COLO668 (cell line): ENCODE results near the gene TBXAS1.
A peak's percentile ranks its signal among the peaks of the same experiment; 100 is the strongest.

Experiments used
- DNase-seq: peaks from one replicate; lab custom pipeline; 2025; ENCODE audit not compliant: unreplicated experiment; lab: John Stamatoyannopoulos, UW

TBXAS1 gene

DNA sequence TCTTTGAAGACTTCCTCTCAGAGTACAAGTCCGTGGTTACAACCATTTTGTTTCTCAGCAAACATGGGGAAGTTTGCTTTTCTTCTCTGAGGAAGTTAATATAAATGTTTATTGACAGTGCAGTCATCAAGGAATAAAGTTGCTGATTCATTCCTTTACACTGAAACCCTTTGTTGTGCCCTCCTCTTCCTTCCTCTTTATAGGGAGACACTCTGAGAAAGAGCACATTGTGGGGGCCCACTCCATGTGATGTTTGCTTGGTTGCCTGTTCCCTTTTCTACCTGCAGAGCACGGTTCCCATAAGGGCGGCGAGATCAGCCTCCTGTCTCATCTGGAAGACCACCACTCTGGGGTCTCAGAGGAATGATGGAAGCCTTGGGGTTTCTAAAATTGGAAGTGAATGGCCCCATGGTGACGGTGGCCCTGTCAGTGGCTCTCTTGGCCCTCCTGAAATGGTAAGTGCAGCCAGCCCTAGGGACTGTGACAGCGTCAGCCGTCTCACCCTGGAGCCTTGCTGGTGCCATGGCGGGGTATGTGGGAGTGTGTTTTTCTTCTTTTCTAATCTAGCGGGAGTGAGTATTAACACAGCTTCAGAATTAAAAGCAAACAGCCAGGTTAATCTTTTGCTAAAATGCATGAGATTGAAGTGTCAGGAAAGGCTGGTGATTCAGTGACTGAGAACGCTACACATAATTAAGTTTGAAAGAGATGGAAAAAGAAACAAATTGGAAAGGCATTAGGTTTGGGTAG, at the start of gene TBXAS1:
Gene TBXAS1, plus strand, starts transcription at position 240 of the 750 bp plus-strand sequence. Its CDS starts 127 bp downstream, at position 367.
- peak; percentile 5 for DNase-seq

DNA sequence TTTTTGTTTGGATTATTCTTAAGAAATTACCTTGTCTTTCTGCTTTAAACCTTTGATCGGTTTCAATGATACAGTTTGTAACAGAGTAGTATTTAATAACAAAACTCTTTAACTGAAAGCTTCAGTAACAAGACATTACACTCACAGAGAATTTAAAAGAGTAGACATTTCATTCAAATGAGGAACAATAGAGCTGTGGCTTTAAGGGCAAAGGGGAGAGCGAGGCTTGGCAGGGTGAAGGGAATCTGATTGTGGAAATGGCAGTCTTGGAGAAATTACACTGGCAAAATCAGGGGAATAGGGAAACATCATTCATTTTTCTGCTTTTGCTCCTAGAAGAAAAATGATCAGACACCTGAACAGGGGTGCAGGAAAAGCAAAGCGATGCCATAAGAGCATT, 46.1 kb upstream of the TBXAS1 start:
- DNase-seq: no peak

DNA sequence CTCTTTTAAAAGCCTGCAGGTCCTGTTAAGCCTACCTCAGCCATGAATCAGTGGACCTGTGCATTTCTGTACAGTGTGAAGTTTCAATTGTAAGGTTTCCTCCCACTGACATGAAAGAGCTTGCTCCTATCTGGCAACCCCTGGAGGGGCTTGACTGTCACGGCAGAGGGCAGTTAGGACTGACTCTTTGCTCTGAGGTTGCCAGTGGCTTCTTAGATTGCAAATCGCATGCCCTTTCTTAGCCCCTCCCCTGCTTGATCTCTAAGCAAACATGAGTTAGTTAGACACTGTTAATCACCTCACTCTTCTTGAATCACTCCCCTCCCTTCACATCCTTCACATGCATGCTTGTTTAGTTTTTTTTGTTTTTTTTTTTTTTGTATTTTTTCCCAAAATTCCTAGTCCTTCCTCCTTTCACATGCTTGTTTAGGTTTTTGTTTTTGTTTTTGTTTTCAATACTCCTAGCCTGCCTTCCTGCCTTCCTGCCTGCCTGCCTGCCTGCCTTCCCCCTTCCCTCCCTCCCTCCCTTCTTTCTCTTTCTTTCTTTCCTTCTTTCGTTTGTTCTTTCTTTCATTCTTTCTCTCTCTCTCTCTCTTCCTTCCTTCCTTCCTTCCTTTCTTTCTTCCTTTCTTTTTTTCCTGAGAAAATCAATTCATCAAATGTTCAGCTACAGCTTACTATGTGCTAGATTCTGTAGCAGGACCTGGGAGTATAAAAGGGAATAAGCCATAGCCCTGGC, 45.2 kb upstream of the TBXAS1 start:
- DNase-seq: no peak

DNA sequence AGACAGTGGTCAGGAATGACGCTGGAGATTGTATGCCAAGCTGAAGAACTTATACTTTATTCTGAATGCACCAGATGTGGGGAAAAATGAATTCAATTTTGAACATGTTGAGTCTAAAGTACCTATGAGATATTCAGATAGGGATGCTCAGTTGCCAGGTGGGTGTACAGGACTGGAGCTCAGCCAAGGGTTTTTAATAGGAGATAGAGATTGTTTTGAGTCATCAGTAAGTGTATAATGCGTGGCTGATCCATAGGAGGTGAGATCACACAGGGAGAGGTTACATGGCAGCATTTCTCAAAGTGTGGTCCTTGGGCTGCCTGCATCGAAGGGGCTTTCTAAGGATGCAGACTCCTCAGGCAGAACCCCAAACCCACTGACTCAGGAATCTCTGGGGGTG, 44.4 kb upstream of the TBXAS1 start:
- DNase-seq: no peak

DNA sequence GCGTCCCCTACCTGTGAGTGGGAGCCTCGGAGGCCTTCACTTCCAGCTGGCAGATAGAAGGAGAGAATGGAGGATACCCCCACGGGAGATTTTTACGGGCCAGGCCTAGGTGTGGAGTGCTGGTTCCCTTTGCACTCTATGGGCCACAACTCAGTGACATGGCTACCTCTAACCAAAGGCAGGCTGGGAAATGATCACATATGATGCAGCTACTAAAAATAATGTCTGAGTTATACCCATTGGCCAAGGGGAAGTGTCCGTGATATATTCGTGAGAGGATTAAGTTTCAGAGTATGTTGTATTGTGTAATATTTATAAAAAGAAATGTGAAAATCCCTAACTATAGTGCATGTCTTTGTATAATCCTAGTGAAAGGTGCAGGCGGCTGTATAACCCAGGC, 37.7 kb upstream of the TBXAS1 start:
- no peak for DNase-seq

DNA sequence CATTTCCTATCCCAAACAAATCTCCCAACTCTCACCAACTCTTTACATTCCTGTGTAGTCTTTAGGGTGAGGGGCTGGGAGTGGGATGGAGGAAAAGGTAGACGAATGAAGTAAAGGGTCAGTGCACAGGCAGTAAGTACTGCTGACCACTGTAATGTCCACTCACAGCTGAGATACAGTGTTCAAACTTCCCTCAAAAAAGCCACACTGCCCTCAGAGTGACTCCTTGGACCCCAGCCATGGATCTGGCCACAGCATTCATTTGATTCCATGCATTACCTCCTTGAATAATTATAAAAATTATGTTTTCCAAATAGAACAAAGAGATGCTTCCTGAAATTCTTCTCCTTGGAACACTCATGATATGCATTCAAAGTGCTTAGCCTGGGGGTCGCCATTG, 31.5 kb upstream of the TBXAS1 start:
- no peak for DNase-seq

DNA sequence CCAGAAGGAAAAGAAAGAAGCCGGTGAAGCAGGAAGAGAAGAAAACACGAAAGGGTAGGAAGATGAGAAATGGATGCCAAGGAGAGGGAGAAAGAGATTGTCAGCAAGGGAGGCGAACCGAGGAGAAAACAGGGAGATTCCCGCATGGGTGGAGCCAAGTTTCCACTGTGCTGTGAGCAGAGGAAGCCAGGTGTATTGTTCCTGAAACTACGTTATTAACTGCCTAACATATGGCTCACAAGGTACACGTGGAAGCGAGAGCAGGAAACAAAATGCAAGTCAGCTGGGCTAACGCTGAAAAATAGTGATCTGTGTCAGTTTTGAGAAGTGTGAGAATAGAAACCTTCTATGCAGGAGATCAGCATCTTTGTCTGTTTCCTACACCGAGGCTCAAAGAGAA, 30.8 kb upstream of the TBXAS1 start:
- DNase-seq: no peak

DNA sequence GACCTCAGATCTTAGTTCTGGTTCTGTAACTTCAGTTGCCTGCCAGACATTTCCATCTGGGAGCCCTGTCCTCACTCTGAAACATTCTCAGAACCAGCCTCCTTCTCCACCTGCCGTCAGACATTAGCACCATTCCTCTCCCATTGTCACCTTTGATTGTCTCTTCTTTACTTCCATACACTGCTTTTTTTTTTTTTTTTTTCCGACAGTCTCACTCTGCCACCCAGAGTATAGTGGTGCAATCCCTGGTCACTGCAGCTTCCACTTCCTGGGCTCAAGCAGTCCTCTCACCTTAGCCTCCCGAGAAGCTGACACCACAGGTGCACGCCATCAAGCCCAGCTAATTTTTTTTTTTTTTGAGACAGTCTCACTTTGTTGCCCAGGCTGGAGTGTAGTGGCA, 30.2 kb upstream of the TBXAS1 start:
- no peak for DNase-seq

DNA sequence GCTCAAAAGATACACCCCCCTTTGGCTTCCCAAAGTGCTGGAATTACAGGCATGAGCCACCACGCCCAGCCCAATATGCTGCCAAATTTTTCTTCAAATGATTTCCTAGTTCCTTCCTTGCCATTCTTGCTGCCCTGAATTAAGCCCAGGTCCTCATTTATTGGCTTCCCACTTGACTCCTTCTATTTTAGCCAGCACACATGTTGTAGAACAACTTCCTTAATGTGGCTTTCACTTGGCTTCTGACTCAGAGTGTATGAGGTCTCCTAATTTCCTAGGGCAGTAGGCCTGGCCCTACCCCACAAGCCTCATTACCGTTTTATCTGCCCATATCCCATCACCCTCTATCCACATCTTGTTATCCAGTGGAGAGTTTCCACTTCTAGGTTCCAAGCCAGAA, 29.5 kb upstream of the TBXAS1 start:
- no peak for DNase-seq

DNA sequence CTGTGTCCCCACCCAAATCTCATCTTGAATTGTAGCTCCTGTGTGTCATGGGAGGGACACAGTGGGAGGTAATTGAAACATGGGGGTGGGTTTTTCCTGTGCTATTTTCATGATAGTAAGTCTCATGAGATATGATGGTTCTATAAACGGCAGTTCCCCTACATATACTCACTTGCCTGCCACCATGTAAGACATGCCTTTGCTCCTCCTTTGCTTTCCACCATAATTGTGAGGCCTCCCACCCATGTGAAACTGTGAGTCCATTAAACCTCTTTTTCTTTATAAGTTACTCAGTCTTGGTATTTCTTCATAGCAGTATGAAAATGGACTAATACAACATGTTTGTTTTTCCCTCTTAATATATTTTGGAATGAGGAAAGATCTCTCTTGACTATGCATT, 24.5 kb upstream of the TBXAS1 start:
- DNase-seq: no peak

DNA sequence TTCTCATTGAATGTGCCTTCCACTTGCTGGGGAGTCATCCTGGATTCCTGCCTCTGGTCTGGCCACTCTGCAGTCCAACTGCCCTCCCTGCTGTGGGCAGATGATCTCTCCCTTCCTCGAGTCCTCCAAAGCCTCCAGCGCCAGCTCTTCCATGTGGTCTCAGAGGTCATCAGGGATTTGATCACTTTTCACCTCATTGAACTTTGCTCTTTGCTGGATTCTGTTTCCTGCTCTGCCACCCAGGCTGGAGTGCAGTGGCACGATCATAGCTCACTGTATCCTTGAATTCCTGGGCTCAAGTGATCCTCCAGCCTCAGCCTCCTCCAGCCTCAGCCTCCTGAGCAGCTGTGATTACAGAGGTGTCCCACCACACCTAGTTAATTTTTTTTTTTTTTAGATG, 22.1 kb upstream of the TBXAS1 start:
- no peak for DNase-seq

DNA sequence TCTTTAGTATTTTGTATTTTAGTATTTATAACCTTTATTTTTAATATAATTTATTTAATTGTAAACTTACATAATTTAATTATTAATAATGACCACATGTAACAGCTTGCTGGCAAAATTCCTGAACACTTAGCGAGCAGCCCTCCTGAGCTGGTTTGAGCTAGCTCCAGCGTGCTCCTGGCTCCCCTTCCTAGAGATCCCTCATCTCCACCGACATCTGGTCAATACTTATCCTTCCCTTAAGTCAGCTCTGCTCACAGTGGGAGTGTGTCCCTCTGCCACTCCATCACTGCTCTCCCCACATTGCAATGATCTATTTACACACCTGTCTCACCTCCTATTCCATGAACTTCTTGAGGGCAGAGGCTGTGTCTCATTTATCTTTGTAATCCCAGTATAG, 20.6 kb upstream of the TBXAS1 start:
- DNase-seq: peak; percentile 12

DNA sequence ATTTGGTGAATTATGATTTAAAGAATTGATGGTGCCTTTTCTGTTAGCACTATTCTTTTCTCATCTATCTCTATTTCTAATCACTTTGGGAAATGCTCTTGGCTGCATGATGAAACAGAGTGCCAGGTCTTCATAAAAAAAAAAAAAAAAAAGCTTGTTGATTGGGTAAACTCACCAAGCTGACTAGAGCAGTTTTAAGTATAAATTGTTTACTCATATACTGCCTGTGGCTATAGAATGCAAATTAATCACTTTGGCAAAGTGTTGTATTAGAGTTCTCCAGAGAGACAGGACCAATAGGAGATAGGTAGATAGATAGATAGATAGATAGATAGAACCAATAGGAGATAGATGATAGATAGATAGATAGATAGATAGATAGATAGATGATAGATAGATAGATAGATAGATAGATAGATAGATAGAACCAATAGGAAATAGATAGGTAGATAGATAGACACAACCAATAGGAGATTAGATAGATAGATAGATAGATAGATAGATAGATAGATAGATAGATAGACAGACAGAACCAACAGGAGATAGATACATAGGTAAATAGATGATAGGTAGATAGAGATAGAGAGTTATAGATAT, 20.1 kb upstream of the TBXAS1 start:
- DNase-seq: no peak

DNA sequence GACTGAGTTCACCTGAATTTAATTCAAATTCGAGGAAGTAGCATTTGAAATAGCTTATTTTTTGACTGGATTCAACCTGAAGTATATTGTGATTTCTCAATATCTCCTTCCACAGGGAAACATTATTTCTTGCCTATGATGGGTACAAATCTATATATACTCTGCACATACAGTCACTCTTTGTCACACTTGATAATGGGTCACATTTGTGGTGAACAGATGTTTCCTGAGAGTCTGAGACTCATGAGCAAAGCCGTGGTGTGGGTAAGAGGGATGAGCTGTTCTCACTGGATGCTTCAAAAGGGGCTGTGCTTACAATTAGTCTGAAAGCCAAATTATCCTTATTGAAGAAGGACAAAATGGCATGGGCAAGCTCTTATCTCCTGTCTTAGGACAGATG, 18.0 kb upstream of the TBXAS1 start:
- no peak for DNase-seq

DNA sequence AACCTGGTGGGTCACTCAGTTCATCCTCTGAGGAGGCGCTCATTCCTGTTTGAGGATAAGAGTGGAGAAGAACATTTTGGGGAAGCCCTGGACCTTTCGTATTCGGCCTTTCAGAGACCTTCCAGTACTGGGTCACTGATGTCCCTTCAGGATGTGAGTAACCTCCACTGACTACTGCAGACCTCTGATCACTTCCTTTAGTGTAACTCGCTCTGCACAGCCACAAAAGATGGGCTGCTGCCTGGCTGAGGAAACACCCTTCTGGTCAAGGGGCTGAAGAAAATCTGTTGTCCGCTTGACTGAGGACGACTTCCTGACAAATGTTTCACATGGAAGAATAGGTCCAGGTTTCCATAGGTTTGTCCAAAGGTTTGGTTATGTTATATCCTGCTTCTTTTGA, 15.9 kb upstream of the TBXAS1 start:
- DNase-seq: no peak

DNA sequence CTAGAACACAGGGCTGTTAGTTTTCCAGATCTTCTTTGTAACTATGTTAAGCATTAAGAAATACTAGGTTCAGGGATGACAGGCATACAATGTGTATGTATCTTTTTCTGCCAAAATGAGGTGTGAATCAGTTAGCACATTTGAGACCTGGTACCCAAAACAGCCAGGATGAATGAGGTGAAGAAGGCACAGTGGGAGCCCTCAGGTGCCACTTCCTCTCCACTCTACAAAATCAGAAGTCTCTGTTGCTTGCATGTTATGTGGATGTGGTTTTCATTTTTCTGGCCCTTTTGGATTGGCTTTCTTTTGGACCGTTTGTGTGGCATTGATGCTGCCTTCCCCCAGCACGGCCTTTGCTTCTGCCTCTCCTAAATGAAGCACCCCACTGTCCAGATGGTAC, 15.4 kb upstream of the TBXAS1 start:
- no peak for DNase-seq

DNA sequence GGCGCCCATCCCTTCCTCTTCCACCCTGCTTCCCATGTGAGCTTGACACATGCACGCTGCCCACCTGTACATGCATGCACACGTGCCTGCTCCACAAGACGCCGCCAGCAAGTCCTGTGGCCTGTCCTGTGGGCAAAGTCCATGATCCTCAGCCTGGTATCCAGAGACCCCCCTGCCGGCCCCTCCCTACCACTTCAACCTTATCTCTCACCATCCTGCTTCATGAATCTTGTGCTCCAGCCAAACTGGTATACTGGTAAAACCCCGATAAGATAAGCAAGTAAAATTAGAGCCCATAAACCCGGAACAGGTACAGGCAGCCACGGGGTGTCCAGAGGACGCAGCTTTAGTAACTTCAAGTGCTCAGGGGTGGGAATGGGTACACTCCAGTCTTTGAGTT, 11.8 kb upstream of the TBXAS1 start:
- DNase-seq: no peak

DNA sequence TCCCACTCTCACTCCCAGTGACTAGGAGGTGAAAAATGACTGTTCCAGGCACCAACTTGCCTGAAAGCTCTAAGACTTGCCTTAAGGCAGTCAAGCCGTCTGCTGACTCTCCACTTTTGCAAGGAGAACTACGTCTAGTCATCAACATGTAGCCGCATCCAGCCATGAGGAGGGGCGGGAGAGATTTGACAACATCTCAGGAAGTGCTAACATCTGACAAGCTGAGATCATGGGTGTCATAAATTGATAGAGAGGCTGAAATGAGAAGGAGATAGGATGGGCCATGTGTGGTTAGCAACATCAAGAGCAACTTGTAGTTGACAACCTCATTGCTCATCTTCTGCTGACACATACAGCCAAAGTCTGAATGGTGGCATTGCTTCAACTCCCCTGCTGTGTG, 9.0 kb upstream of the TBXAS1 start:
- no peak for DNase-seq

DNA sequence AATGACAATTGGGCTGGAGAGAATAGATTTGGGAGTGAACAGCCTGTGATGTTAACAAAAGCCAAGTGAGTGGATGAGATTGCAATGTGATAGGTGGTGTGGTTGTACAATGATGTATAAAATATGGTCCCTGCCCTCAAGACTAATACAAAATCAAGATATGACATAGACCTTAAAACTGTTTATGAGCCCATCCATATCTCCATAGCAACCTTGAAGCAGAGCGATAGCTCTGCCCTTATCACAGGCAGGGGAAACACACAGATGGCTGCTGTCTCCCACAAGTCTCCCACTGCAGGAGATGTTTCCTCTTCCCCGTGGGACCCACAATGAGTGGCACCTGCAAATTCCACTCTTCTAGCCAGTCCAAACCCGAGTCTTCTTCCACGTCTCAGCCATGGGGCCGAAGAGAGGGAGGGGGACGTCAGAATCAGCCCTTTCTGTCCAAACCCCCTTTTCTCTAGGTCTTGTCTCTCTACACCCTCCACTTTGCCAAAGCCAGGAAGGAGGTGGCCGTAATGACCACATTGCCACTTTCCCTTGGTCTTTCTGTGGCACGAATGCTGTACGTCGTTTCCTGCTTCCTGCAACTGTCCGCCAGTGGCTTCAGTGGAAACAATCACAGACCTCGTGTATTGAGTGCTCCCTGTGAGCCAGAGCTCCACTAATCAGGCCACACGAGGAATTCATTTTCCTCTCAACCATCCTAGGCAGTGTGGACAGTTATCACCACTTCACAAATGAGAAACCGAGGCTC, 7.5 kb upstream of the TBXAS1 start:
- no peak for DNase-seq

DNA sequence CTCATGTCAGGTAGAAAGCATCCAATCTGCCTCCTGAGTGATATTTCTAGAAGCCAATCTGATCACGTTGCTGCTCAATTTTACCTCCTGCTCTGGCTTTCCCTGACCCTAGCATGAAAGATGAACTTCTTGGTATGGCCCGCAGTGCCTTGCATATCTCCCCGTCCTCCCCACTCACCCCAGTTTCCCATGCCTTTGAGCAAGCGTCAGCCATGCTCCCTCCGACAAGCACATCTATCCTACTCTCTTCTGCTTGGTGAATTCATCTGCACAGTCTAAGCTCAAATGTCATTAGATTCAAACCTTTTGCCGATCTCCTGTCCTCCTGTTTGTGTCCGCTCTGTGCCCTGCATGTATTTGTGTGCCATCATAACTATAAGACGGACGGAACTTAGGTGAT, 6.2 kb upstream of the TBXAS1 start:
- no peak for DNase-seq

DNA sequence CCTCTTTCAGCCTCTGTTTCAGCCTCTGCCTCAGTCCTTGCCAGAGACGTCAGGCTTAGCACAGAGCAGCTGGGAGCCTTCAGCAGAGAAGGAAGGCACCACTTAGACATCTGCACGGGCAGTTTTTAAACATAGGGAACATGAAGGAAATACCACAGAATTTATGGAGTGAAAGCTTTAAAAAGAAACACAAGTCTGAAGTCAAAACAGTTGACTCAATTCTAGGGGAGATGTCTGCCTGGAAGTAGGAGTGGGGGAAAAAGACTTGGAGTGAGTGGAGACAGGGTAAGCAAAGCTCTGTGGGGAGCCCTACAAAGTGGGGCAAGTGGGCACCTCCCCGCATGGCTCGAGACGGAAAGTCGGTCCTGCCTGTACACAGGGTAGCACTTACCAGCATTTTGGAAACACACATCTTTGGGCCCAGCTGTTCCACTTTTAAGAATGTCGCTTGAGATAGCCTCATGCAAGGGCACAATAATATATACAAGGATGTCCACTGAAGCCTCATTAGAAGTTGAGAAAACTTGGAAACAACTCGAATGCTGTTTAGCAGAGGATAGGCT, 5.0 kb upstream of the TBXAS1 start:
- no peak for DNase-seq
